Astrocyte of the spinal cord (primary cell): Measurements from ENCODE around the gene TAS2R13.
A peak's percentile ranks its signal among the peaks of the same experiment; 100 is the strongest.

Source experiments
- DNase-seq: peaks from one replicate; pipeline ENCODE4 v3.0.0; 2011; ENCODE audit warnings: low read depth, low spot score
- H3K4me3 ChIP-seq: 2 replicates; pipeline ENCODE4 v1.5.1; 2011; ENCODE audit warnings: low read depth, mild to moderate bottlenecking, low read length, moderate library complexity
- in situ Hi-C: cut with HindIII; loops from 2 replicates; pipeline ENCODE4 v1.10.0; 2017; ENCODE audit warnings: low sequenced_read_pairs
- TF ChIP-seq, protein P1 (sequence below): IDR thresholded peaks from 2 replicates; pipeline ENCODE4 v1.5.1; 2012; ENCODE audit warnings: low read depth, mild to moderate bottlenecking, low read length, inconsistent platforms

TAS2R13 gene

GRCh38 chr12:10889226-10889625 is 20.1 kb downstream of the TAS2R13 start:
- H3K4me3 ChIP-seq, result no peak overlapping the region
- in situ Hi-C loops, result no loop called here
- no peak for DNase-seq
- TF ChIP-seq, protein P1, sequence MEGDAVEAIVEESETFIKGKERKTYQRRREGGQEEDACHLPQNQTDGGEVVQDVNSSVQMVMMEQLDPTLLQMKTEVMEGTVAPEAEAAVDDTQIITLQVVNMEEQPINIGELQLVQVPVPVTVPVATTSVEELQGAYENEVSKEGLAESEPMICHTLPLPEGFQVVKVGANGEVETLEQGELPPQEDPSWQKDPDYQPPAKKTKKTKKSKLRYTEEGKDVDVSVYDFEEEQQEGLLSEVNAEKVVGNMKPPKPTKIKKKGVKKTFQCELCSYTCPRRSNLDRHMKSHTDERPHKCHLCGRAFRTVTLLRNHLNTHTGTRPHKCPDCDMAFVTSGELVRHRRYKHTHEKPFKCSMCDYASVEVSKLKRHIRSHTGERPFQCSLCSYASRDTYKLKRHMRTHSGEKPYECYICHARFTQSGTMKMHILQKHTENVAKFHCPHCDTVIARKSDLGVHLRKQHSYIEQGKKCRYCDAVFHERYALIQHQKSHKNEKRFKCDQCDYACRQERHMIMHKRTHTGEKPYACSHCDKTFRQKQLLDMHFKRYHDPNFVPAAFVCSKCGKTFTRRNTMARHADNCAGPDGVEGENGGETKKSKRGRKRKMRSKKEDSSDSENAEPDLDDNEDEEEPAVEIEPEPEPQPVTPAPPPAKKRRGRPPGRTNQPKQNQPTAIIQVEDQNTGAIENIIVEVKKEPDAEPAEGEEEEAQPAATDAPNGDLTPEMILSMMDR, result no peak

GRCh38 chr12:10884086-10884725 is 25.2 kb downstream of the TAS2R13 start, which contains the start of gene PRH1:
Gene PRH1 (minus strand): TSS chr12:10884255. CDS start chr12:10884217, 38 bp downstream.
- in situ Hi-C loops, result no loop called here
- TF ChIP-seq, protein P1, result no peak
- H3K4me3 ChIP-seq, result no peak within 1 kb of the TSS
- DNase-seq, result no peak

DNA sequence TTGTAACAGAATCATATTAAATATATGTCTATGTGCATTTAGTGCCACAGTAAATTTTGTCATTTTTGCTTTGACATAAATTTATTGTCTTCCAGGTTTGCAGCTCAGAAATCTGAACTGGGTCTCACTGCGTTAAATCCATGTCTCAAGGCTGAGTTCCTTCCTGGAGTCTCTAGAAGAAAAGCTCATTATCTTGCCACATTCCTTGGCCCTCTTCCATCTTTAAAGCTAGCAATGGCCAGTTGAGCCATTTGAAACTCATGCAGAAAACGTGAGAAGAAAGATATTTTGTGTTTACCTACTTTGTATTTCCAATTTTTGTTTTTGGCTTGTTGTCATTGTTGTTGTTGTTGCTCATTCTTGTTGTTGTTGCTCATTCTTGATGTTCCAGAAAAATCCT is 36.0 kb downstream of the TAS2R13 start:
- peak; percentile 42 for DNase-seq
- TF ChIP-seq, protein P1, result no peak
- in situ Hi-C loops, result no loop called here
- H3K4me3 ChIP-seq, result no peak overlapping the region

- in situ Hi-C loops, result no loop called here
- no peak for DNase-seq
- H3K4me3 ChIP-seq, result no peak overlapping the region
- TF ChIP-seq, protein P1, result no peak
Measured at GRCh38 chr12:10867381-10867780, 42.0 kb downstream of the TAS2R13 start.

GRCh38 chr12:10863512-10864218 is 45.7 kb downstream of the TAS2R13 start:
- in situ Hi-C loops, result no loop called here
- TF ChIP-seq, protein P1, result no peak
- no peak for DNase-seq
- H3K4me3 ChIP-seq, result no peak overlapping the region

- H3K4me3 ChIP-seq, result no peak overlapping the region
- TF ChIP-seq, protein P1, result no peak
- in situ Hi-C loops, result no loop called here
- DNase-seq, result peak; percentile 19
Measured at GRCh38 chr12:10861366-10861765, 48.0 kb downstream of the TAS2R13 start.
